Measurements from ENCODE around the gene SLC8A3. TPM values are rescaled to one million over a fixed set of nuclear protein-coding genes. Genes with fewer than 3 reads are reported as not detected.

SLC8A3 gene
- polyA plus RNA-seq, 4 donors: 0.30 to 0.55 (median 0.45) TPM

DNA sequence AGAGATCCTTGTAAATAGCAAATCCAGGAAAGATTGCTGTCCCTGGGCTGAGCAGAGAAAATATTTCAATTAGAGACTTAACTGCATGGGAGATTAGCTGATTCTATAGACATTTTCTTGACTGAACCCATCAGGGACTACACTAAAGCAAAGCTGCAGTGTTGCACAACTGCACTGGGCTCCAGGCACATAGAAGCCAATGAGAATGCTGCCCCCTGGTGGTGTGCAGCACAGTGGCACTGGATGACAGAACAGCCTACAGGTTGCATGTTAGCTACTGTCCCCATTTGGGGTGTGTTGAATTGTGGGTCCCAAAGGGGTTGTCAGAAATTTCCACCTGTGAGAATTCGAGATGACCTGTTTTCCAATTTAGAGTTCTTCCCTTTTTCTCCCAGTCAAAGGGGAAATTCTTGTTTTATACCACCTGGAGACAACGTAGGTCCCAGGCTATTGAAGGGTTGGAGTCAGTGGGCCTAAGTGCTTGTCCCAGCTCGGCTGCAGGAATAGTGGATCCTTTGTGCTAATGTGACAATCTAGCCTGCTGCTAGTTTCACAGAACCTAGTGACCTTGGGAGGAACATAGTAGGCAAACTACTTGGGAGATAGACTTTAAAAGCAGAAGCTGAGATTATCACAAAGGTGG lies 114.7 kb downstream of the SLC8A3 start:
- DNase-seq (ENCODE audit: low read depth in 4 of 4, low spot score in 3 of 4): peak in 2 of 4 donors; percentile 14 to 16

GRCh38 chr14:70069186-70069585 lies 119.6 kb downstream of the SLC8A3 start:
- no peak for DNase-seq (ENCODE audit: low read depth in 4 of 4, low spot score in 3 of 4)

- no peak for DNase-seq (ENCODE audit: low read depth in 4 of 4, low spot score in 3 of 4)
These were observed 120.9 kb downstream of the SLC8A3 start for GRCh38 chr14:70067810-70068209.

DNA sequence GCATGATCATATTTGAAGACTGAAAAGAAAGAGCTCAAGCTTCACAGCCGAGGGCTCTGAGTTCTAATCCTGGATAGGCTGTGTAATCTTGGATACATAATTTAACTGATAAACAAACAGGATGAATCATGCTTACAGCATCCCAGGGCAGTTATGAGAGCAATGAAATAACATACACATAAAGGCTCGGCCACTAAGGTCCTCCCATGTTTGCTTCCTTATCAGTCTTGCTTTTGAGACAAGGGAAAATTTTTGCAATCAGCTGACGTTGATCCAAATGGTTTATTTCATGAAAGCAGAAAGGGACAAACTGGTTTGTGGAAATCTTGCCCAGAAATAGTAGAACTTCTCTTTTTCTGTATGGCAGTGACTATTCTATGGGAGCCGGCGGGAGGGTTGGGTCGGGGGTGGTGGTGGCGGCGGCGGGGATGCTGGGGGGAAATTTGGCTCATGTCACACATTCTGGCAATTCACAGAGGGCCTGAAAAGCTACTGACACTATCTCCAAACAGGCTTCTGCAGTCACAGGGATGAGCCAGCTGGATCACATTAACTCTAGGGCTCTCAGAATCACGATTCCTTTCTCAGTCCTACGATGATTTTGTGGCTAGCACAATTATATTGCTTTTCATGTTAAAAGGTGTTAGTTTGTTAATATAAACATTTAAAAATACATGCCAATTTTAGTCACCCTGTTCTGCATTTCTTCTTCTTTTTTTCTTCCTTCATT lies 124.5 kb downstream of the SLC8A3 start:
- DNase-seq (ENCODE audit: low read depth in 4 of 4, low spot score in 3 of 4): no peak

DNA sequence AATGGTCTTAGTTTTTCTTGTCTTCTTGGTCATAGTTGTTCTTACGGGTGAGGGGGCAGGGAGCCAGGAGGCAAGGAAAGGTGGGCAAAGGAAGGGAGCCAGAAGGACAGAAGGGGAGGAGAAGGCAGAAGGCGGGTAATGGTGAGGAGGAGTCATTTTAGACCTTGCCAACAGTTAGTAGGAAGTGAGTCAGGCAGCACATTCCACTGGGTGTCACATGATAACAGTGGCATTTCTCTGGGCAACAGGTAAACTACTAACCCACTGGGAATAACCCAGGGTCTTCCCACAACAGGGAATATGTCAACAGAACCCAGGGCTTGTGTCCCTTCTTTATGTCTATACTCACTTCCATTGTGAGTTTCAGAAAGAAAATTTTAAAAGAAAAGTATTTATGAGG lies 127.6 kb downstream of the SLC8A3 start:
- DNase-seq (ENCODE audit: low read depth in 4 of 4, low spot score in 3 of 4): no peak

DNA sequence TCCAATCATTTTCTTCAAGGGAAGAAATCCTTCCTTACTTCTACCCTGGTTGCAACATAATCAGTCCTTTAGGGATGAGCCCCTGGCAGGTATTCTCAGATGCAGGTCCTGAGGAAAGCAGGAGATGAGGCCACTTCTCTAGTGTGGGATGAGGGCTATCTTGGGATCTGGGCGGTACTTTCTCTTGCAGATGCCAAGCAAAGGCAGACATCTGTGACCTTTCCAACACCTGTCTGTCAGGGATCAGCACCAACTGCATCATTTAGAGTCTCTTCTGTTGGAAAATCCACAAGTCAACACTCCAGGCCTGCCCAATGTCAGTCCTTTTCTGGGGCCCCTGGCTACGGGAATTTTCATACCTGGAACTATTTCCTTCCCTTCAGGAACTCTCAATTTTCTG lies 129.2 kb downstream of the SLC8A3 start:
- no peak for DNase-seq (ENCODE audit: low read depth in 4 of 4, low spot score in 3 of 4)

DNA sequence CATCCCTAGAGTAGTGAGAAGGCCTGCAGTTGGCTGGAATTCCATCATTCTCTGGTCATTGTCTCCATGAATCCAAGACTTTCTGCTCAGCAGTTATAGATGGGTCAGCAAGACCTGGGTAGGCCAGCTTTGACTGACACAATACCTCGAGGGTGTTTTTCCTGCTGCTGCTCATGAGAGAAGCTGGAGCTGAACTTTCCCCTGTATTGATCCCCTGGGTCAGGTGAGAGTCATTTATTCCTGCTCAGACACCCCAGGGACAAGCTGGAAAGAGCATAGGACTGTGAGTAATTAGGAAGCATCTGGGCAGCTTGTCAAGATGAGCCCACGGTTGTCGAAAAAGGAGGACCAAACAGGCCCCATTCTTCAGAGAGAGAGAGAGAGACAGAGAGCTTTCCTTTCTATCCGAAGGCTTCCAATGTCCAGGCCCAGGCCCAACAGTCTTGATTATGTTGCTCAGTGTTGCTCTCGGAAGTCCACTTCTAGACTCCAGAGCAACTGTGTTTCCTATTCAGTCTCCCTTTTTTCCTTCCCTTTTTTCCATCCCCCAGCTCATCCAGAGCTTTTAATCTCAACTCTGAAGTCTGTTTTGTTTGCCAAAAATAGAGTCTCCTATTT lies 131.1 kb downstream of the SLC8A3 start:
- DNase-seq (ENCODE audit: low read depth in 4 of 4, low spot score in 3 of 4): no peak

- peak in 3 of 4 donors; percentile 26 to 39 (median 30) for DNase-seq (ENCODE audit: low read depth in 4 of 4, low spot score in 3 of 4)
These were observed 135.8 kb downstream of the SLC8A3 start for GRCh38 chr14:70052990-70053389.

DNA sequence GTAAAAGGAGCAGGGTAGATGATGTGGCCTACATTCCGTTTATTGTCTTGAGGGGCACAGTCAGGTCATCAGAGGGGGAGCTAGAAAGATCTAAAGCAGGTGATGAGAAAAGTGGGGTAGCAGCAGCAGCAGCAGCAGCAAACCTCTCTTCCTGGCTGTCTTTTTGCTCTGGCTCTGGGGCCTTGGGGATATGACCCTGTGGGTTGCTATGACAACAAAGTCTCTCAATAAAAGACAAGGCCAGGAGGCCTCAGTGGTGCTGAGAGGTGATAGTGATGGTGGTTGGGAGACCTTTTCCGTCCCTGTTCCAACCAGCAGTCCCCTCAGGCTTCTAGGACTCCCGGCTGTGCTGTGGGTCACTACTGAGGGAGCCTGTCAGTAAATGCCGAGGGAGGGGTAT lies 138.6 kb downstream of the SLC8A3 start:
- DNase-seq (ENCODE audit: low read depth in 4 of 4, low spot score in 3 of 4): no peak

GRCh38 chr14:70049605-70050004 lies 139.1 kb downstream of the SLC8A3 start:
- DNase-seq (ENCODE audit: low read depth in 4 of 4, low spot score in 3 of 4): no peak

- no peak for DNase-seq (ENCODE audit: low read depth in 4 of 4, low spot score in 3 of 4)
These were observed 140.5 kb downstream of the SLC8A3 start for GRCh38 chr14:70048313-70048654.

DNA sequence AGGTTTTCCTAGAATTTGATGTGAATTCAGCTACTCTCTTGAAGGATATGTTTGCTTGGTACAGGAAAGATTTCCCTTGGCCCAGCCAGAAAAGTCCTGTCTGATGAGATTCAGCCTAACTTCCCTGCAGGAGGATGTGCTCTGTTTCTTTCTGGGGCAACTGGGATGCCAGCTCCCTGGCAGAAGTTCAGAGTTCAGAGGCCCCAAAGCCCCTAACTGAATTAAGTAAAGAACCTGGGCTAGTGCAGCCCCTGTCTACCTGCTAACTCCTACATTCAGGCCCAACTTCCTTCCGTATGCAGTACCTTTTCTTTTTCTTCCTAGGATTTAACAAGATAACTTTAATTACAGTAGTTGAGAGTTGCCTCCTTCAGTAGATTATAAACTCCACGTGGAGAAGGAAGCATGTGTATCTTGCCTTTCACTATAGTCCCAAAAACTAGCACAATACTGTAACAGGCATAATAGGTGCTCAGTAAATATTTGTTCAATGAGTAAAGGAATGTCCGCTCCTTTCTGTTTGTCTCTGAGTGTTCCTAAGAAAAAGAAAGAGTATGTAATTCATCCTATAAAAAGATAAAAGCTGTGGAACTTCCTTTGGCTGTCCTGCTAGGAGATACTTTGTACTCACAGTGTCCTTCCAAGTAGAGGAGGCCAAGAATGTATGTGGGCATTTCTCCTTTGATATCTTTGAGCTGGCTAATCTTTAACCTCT lies 141.0 kb downstream of the SLC8A3 start:
- DNase-seq (ENCODE audit: low read depth in 4 of 4, low spot score in 3 of 4): no peak

GRCh38 chr14:70045844-70046535 lies 142.8 kb downstream of the SLC8A3 start:
- DNase-seq (ENCODE audit: low read depth in 4 of 4, low spot score in 3 of 4): peak in 1 of 4 donors; percentile 8

DNA sequence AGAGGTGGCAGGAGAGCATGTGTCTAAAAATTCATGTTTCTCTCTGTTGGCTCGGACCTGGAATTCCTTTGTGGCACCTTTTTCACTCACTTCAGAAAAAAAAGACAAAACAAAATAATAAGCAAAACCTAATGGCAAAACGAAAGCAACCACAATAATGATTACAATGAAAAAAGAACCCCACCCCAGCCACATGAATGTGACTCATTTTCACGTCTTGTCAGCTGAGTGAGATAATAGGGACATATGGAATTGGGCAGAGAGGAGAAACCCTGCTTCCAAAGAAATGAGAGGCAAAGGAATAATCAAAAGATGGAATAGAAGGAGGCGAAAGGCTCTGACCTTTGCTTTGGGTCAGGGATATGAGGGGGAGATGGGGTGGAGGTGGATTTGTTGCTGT lies 143.4 kb downstream of the SLC8A3 start:
- DNase-seq (ENCODE audit: low read depth in 4 of 4, low spot score in 3 of 4): no peak

- no peak for DNase-seq (ENCODE audit: low read depth in 4 of 4, low spot score in 3 of 4)
These were observed 145.8 kb downstream of the SLC8A3 start for GRCh38 chr14:70043001-70043400.

DNA sequence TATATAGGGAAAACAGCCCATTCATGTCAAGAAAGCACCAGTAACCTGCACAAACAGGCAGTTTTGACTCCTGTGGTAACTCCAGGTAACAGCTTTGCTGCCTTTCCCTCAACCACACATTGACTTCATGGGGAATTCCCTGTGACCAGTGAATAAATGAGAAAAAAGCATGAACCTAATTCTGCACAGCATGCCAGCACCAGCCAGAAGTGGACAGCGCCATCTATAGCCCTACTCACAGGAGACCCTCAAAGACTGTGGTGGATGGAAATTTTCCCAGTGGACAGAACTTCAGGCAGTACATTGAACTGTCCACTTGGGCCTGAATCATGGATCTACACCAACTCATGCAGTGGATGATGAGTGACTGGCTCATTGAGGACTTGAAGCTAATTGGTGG lies 152.1 kb downstream of the SLC8A3 start:
- DNase-seq (ENCODE audit: low read depth in 4 of 4, low spot score in 3 of 4): no peak

GRCh38 chr14:70034257-70034656 lies 154.5 kb downstream of the SLC8A3 start:
- DNase-seq (ENCODE audit: low read depth in 4 of 4, low spot score in 3 of 4): no peak

- DNase-seq (ENCODE audit: low read depth in 4 of 4, low spot score in 3 of 4): no peak
These were observed 155.2 kb downstream of the SLC8A3 start for GRCh38 chr14:70033561-70033960.

DNA sequence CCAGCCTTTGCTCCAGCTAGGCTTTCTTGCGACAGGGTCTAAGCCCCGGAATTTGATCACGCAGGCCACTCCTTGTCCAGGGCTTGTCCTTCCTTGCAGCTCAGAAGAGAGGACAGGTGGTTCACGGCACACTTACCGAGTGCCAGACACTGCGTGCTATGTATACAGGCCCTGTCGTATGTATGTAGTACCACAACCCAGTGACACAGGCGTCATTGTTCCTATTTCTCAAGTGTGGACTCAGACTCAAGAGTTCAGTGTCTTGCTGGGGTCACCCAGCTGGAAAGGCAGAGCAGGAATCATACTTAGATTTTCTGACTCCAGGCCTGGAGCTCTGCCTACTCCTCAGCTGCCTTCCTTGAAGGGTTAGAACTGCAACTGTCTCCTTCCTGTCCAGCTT lies 155.6 kb downstream of the SLC8A3 start:
- no peak for DNase-seq (ENCODE audit: low read depth in 4 of 4, low spot score in 3 of 4)

GRCh38 chr14:70032447-70032846 lies 156.3 kb downstream of the SLC8A3 start:
- DNase-seq (ENCODE audit: low read depth in 4 of 4, low spot score in 3 of 4): no peak

- no peak for DNase-seq (ENCODE audit: low read depth in 4 of 4, low spot score in 3 of 4)
These were observed 156.7 kb downstream of the SLC8A3 start for GRCh38 chr14:70032016-70032415.
